22Rv1 (cell line): ENCODE results near the gene ADH4.

ENCODE experiments used
- CTCF ChIP-seq: fragments of 450-650 bp; IDR thresholded peaks from 2 replicates; pipeline ENCODE4 v1.5.1; 2017; ENCODE audit warnings: mild to moderate bottlenecking
- ZFX ChIP-seq: fragments of 450-650 bp; IDR thresholded peaks from 2 replicates; pipeline ENCODE4 v1.6.1; 2017; ENCODE audit warnings: antibody characterized with exemption, borderline replicate concordance

- TF ChIP-seq CTCF (no peak), ZFX (no peak)
Measured at GRCh38 chr4:99100876-99101275, 43.2 kb downstream of the ADH4 start.
